H1 (cell line): ENCODE measurements around the gene CSNK1G2. TPM values are rescaled to one million over a fixed set of nuclear protein-coding genes. Genes with fewer than 3 reads are reported as not detected.

Experiments used
- CTCF ChIA-PET: fragments of 300-600 bp; sonication (Branson Sonifier 250); formaldehyde crosslinking; loops from one replicate; lab custom pipeline; 2021; ENCODE audit not compliant: partially characterized antibody; lab: Charles Lee
- POLR2A ChIA-PET: fragments of 300-600 bp; sonication (Branson Sonifier 250); formaldehyde crosslinking; loops from one replicate; lab custom pipeline; 2021; ENCODE audit warnings: inconsistent platforms; ENCODE audit not compliant: partially characterized antibody; lab: Charles Lee
- DNase-seq, 2 experiments: peaks; one replicate each; pipeline versions ENCODE4 v3.0.0 to v3.0.0-alpha.2; 2010 to 2022; ENCODE audit warnings: low spot score in 2 of 2, low read depth in 1 of 2, mixed read lengths in 1 of 2
- FAIRE-seq: peaks from 2 replicates; lab custom pipeline; 2011; peaks lifted over from hg19 to GRCh38; lab: Jason Lieb, UNC
- H2AFZ ChIP-seq: 2 replicates; pipeline ENCODE4 v1.8.1; 2012; ENCODE audit warnings: low read length, inconsistent platforms
- H2AK5ac ChIP-seq: 2 replicates; pipeline ENCODE4 v1.6.1; 2013; ENCODE audit warnings: low read depth, low read length
- H2BK120ac ChIP-seq: replicated peaks from 2 replicates; pipeline ENCODE3; 2013; ENCODE audit warnings: low read depth, low read length, inconsistent platforms
- H2BK12ac ChIP-seq: 2 replicates; pipeline ENCODE4 v1.6.1; 2013; ENCODE audit warnings: low read depth, low read length
- H2BK15ac ChIP-seq: 2 replicates; pipeline ENCODE4 v1.6.1; 2013; ENCODE audit warnings: low read length
- H2BK20ac ChIP-seq: 2 replicates; pipeline ENCODE4 v1.6.1; 2013; ENCODE audit warnings: low read length
- H2BK5ac ChIP-seq: 2 replicates; pipeline ENCODE4 v1.6.1; 2013; ENCODE audit warnings: low read depth, low read length
- H3K14ac ChIP-seq: 2 replicates; pipeline ENCODE4 v1.6.1; 2013; ENCODE audit warnings: inconsistent platforms; ENCODE audit not compliant: insufficient read length
- H3K18ac ChIP-seq: 2 replicates; pipeline ENCODE4 v1.6.1; 2013; ENCODE audit warnings: low read length; ENCODE audit errors: extremely low read depth
- H3K23ac ChIP-seq: 2 replicates; pipeline ENCODE4 v1.6.1; 2013; ENCODE audit warnings: inconsistent platforms; ENCODE audit not compliant: insufficient read length
- H3K23me2 ChIP-seq: 2 replicates; pipeline ENCODE4 v1.6.1; 2013; ENCODE audit warnings: low read depth, low read length
- H3K27ac ChIP-seq: 2 replicates; pipeline ENCODE4 v1.6.1; 2011; ENCODE audit warnings: low read depth, low read length, inconsistent platforms
- H3K27me3 ChIP-seq, 4 experiments: replicated peaks in 1 of 4; 1 replicate in 1 of 4; 2 replicates in 3 of 4; pipeline versions ENCODE4 v1.6.1 to v1.8.1; 2011 to 2013; ENCODE audit warnings: low read length in 3 of 4, mild to moderate bottlenecking in 3 of 4, inconsistent platforms in 2 of 4, mixed read lengths in 2 of 4, moderate library complexity in 1 of 4; ENCODE audit not compliant: control insufficient read depth in 3 of 4, insufficient read depth in 3 of 4; ENCODE audit errors: extremely low read depth in 1 of 4
- H3K36me3 ChIP-seq, 4 experiments: 2 replicates each; pipeline versions ENCODE4 v1.6.1 to v1.8.1; 2011 to 2013; ENCODE audit warnings: mild to moderate bottlenecking in 4 of 4, low read length in 3 of 4, moderate library complexity in 2 of 4, control low read depth in 1 of 4, inconsistent platforms in 1 of 4; ENCODE audit not compliant: insufficient read depth in 4 of 4, control insufficient read depth in 2 of 4
- H3K4ac ChIP-seq: replicated peaks from 2 replicates; pipeline ENCODE3; 2013; ENCODE audit warnings: low read length, low read depth, mixed read lengths, inconsistent platforms; ENCODE audit not compliant: insufficient read length
- H3K4me1 ChIP-seq, 4 experiments: replicated peaks in 1 of 4; 1 replicate in 1 of 4; 2 replicates in 3 of 4; pipeline versions ENCODE4 v1.6.1 to v1.8.1; 2011 to 2013; ENCODE audit warnings: low read length in 3 of 4, inconsistent platforms in 2 of 4, mixed read lengths in 1 of 4; ENCODE audit not compliant: insufficient read depth in 4 of 4, control insufficient read depth in 3 of 4
- H3K4me2 ChIP-seq, 2 experiments: 2 replicates each; pipeline versions ENCODE4 v1.6.1 to v1.8.1; 2011 to 2013; ENCODE audit warnings: low read depth in 2 of 2, low read length in 2 of 2, control low read depth in 1 of 2, inconsistent platforms in 1 of 2, mild to moderate bottlenecking in 1 of 2; ENCODE audit not compliant: insufficient read depth in 1 of 2
- H3K4me3 ChIP-seq, 4 experiments: fragments of 200-600, 300-600 bp in 1 of 4; sonication (generic), shearing (Covaris generic), sonication (Bioruptor Twin) in 1 of 4; 2 replicates each; pipeline versions ENCODE4 v1.5.1 to v1.8.1; 2011 to 2016; ENCODE audit warnings: low read length in 4 of 4, low read depth in 3 of 4, control low read depth in 2 of 4, inconsistent platforms in 2 of 4, mild to moderate bottlenecking in 2 of 4, mixed read lengths in 1 of 4, moderate library complexity in 1 of 4; ENCODE audit not compliant: insufficient read depth in 2 of 4; ENCODE audit errors: extremely low read depth in 1 of 4
- H3K56ac ChIP-seq: replicated peaks from 2 replicates; pipeline ENCODE3; 2013; ENCODE audit warnings: low read depth, mild to moderate bottlenecking, mixed read lengths, low read length, inconsistent platforms; ENCODE audit not compliant: insufficient read length
- H3K79me1 ChIP-seq: 2 replicates; pipeline ENCODE4 v1.6.1; 2013; ENCODE audit warnings: low read depth, low read length, control low read depth
- H3K79me2 ChIP-seq, 2 experiments: 2 replicates each; pipeline versions ENCODE4 v1.6.1 to v1.8.1; 2012 to 2013; ENCODE audit warnings: low read length in 2 of 2, mild to moderate bottlenecking in 2 of 2, inconsistent platforms in 1 of 2; ENCODE audit not compliant: insufficient read depth in 2 of 2, control insufficient read depth in 1 of 2
- H3K9ac ChIP-seq, 4 experiments: replicated peaks in 1 of 4; 1 replicate in 1 of 4; 2 replicates in 3 of 4; pipeline versions ENCODE4 v1.6.1 to v1.8.1; 2011 to 2013; ENCODE audit warnings: low read depth in 3 of 4, low read length in 3 of 4, control low read depth in 2 of 4, mild to moderate bottlenecking in 2 of 4, moderate library complexity in 2 of 4, inconsistent platforms in 1 of 4; ENCODE audit errors: extremely low read depth in 1 of 4
- H3K9me3 ChIP-seq, 2 experiments: 2 replicates each; pipeline versions ENCODE4 v1.6.1 to v1.8.1; 2012 to 2013; ENCODE audit warnings: mild to moderate bottlenecking in 2 of 2, moderate library complexity in 2 of 2, control low read depth in 1 of 2, inconsistent platforms in 1 of 2, low read depth in 1 of 2, low read length in 1 of 2, mixed read lengths in 1 of 2; ENCODE audit not compliant: insufficient read depth in 2 of 2
- H4K20me1 ChIP-seq, 2 experiments: replicated peaks in 1 of 2; 2 replicates each; pipeline versions ENCODE3 to v1.8.1; 2011 to 2013; ENCODE audit warnings: inconsistent platforms in 2 of 2, low read length in 2 of 2, mild to moderate bottlenecking in 1 of 2; ENCODE audit not compliant: insufficient read depth in 2 of 2, control insufficient read depth in 1 of 2
- H4K5ac ChIP-seq: 2 replicates; pipeline ENCODE4 v1.6.1; 2013; ENCODE audit warnings: low read length, low read depth, mixed read lengths, inconsistent platforms; ENCODE audit not compliant: insufficient read length
- H4K8ac ChIP-seq: 2 replicates; pipeline ENCODE4 v1.8.0; 2013; ENCODE audit warnings: mild to moderate bottlenecking, moderate library complexity, low read length, inconsistent platforms; ENCODE audit not compliant: insufficient read depth; ENCODE audit errors: extremely low read depth
- H4K91ac ChIP-seq: replicated peaks from 2 replicates; pipeline ENCODE3; 2013; ENCODE audit warnings: low read length, mixed read lengths, inconsistent platforms; ENCODE audit not compliant: insufficient read length
- ATF2 ChIP-seq: IDR thresholded peaks from 2 replicates; pipeline ENCODE4 v1.6.1; 2012; ENCODE audit warnings: low read length, inconsistent platforms
- BACH1 ChIP-seq: IDR thresholded peaks from 2 replicates; pipeline ENCODE4 v1.6.1; 2012; ENCODE audit warnings: low read length, improper control_type of control experiment
- BCL11A ChIP-seq, 2 experiments: IDR thresholded peaks; one replicate each; pipeline ENCODE4 v1.6.1; 2011; ENCODE audit warnings: low read depth in 2 of 2, low read length in 2 of 2, mild to moderate bottlenecking in 2 of 2
- CHD2 ChIP-seq: IDR thresholded peaks from 2 replicates; pipeline ENCODE4 v1.6.1; 2012; ENCODE audit warnings: low read length, improper control_type of control experiment
- GTF2F1 ChIP-seq: IDR thresholded peaks from 2 replicates; pipeline ENCODE4 v1.6.1; 2012; ENCODE audit warnings: low read depth, low read length, improper control_type of control experiment, borderline replicate concordance
- MAFK ChIP-seq: IDR thresholded peaks from 2 replicates; pipeline ENCODE4 v1.6.1; 2012; ENCODE audit warnings: low read depth, mild to moderate bottlenecking, improper control_type of control experiment, low read length
- POLR2A ChIP-seq, 2 experiments: IDR thresholded peaks; 1 replicate in 1 of 2; 2 replicates in 1 of 2; pipeline ENCODE4 v1.6.1; 2011; ENCODE audit warnings: low read depth in 2 of 2, low read length in 2 of 2, mild to moderate bottlenecking in 2 of 2; ENCODE audit errors: control extremely low read depth in 1 of 2
- SIX5 ChIP-seq: IDR thresholded peaks from 2 replicates; pipeline ENCODE4 v1.6.1; 2011; ENCODE audit warnings: mild to moderate bottlenecking, low read depth, low read length
- SP2 ChIP-seq: IDR thresholded peaks from 2 replicates; pipeline ENCODE4 v1.6.1; 2012; ENCODE audit warnings: mild to moderate bottlenecking, low read length, inconsistent platforms
- SP4 ChIP-seq: IDR thresholded peaks from 2 replicates; pipeline ENCODE4 v1.6.1; 2012; ENCODE audit warnings: low read length, inconsistent platforms
- SRF ChIP-seq: IDR thresholded peaks from 2 replicates; pipeline ENCODE4 v1.6.1; 2011; ENCODE audit warnings: mild to moderate bottlenecking, low read depth, low read length, moderate library complexity
- YY1 ChIP-seq: IDR thresholded peaks from 2 replicates; pipeline ENCODE4 v1.6.1; 2011; ENCODE audit warnings: low read depth, mild to moderate bottlenecking, low read length
- WGBS, 2 experiments: shearing (Covaris generic) in 1 of 2; methylation state at CpG; one replicate each; pipeline versions ENCODE4 v1.1.6 to v1.1.7; 2013 to 2015; ENCODE audit warnings: low lambda C conversion rate in 2 of 2, mixed read lengths in 2 of 2, inconsistent platforms in 1 of 2, low coverage in 1 of 2, missing lambda C conversion rate in 1 of 2; ENCODE audit not compliant: insufficient replicate concordance in 2 of 2, insufficient coverage in 1 of 2, insufficient read length in 1 of 2; ENCODE audit errors: extremely low coverage in 1 of 2, missing lambda C conversion rate in 1 of 2; 5-methylcytosine and 5-hydroxymethylcytosine counted together
- polyA plus RNA-seq, 7 experiments: library from polyadenylated mRNA; depleted of rRNA in 3 of 7; stranded (reverse) in 5 of 7; unstranded in 2 of 7; fragments of >200 nt in 5 of 7; fragments of 200-250 nt in 2 of 7; gene quantifications; 1 replicate in 5 of 7; 2 replicates in 1 of 7; 4 replicates in 1 of 7; pipeline versions ENCODE4 v1.2.1 to v1.2.3, GENCODE V29; 2011 to 2013; ENCODE audit warnings: missing spikeins in 2 of 7, mixed read lengths in 2 of 7
- total RNA-seq: library from RNA; stranded (reverse); fragmentation: NEBNext Ultra II Directional; extraction: Animal tissue kit (Norgen Biotek cat#: 25700); gene quantifications from 2 replicates; pipeline ENCODE4 v1.2.1, GENCODE V29; 2021

CSNK1G2 gene
- total and polyA plus RNA-seq, 2 of the 8 experiments (the other 6 are each of a cell fraction or from before 2014, with no cell fraction given): 99.5 to 130 TPM

GRCh38 chr19:2013683-2013961, 72.7 kb downstream of the CSNK1G2 start:
- Histone ChIP-seq H3K27ac (no peak overlapping the region), H3K14ac (no peak overlapping the region), H3K27me3 (no peaks in the 10 kb centered on the region), H2AK5ac (no peak overlapping the region), H3K79me1 (peaks cover 4% of the 10 kb centered on the region; the same call in 1 of the 2 replicates), H2BK5ac (no peak overlapping the region), H2BK120ac (no peak overlapping the region), H3K9me3 (no peaks in the 10 kb centered on the region; a peak in 1 of 4 replicates), H4K20me1 (peaks cover 10 to 16% of the 10 kb centered on the region in 2 experiments), H2BK12ac (no peak overlapping the region), H4K5ac (no peak overlapping the region), H3K23ac (no peak overlapping the region), H3K9ac (no peak overlapping the region), H4K91ac (no peak overlapping the region), H2BK15ac (no peak overlapping the region), H3K4me1 (peaks cover 0 to 15% (median 4%) of the 10 kb centered on the region in 4 experiments; a peak in 5 of 7 replicates), H3K36me3 (no peaks in the 10 kb centered on the region; a peak in 1 of 8 replicates), H3K4ac (no peak overlapping the region), H3K18ac (no peak overlapping the region), H3K4me2 (peak overlapping the region in 1 of 2 experiments; percentile 13; a peak in 2 of 4 replicates), H2AFZ (no peak overlapping the region), H4K8ac (no peak overlapping the region), H3K79me2 (no peaks in the 10 kb centered on the region; a peak in 1 of 4 replicates), H3K23me2 (peaks cover 7% of the 10 kb centered on the region; the same call in 1 of the 2 replicates), H3K4me3 (0 out of 8 replicates have a peak overlapping the region, but pooled peaks of 1 of the 4 experiments have one; percentile 3), H3K56ac (no peak overlapping the region), H2BK20ac (no peak overlapping the region)
- POLR2A ChIA-PET: no interaction called here
- FAIRE-seq: no peak
- 67% methylated on average over 1 of the region's 6 CpGs; no CpG with 5 or more reads in 1 of the 2 experiments for WGBS, 2 experiments
- CTCF ChIA-PET: interaction anchor here (0.5 to 1.0 kb wide), 2 partner anchors 22 to 116 kb away, joined by 3 to 4 read pairs; no protein-coding TSS in a partner anchor
- DNase-seq: no peak
- TF ChIP-seq MAFK (no peak), GTF2F1 (no peak), YY1 (no peak), CHD2 (no peak), BACH1 (no peak), POLR2A (IDR thresholded peaks at IDR 0.05; ENCODE audit: control extremely low read depth in 1 of 2, low read depth in 2 of 2, low read length in 2 of 2) (no peak), SRF (no peak), BCL11A (IDR thresholded peaks at IDR 0.05; ENCODE audit: low read depth in 2 of 2, low read length in 2 of 2) (no peak), SIX5 (no peak), ATF2 (no peak), SP2 (no peak), SP4 (no peak)
